ENCODE data around the gene OR2C3. TPM values are rescaled to one million over a fixed set of nuclear protein-coding genes. Genes with fewer than 3 reads are reported as not detected.
"Not testable (repeated sequence)": the region's sequence is repeated elsewhere in the genome, so short reads cannot be mapped to it uniquely, and the experiment has no call there.

The OR2C3 gene
- under 0.01 TPM in 1 of 2 replicates, not detected in the other for total RNA-seq

- DNase-seq, result no peak
Measured at GRCh38 chr1:247536340-247536739, at the start of gene OR2C3. Gene OR2C3 (minus strand): TSS chr1:247536440. CDS start chr1:247532511, 3,929 bp downstream.

DNA sequence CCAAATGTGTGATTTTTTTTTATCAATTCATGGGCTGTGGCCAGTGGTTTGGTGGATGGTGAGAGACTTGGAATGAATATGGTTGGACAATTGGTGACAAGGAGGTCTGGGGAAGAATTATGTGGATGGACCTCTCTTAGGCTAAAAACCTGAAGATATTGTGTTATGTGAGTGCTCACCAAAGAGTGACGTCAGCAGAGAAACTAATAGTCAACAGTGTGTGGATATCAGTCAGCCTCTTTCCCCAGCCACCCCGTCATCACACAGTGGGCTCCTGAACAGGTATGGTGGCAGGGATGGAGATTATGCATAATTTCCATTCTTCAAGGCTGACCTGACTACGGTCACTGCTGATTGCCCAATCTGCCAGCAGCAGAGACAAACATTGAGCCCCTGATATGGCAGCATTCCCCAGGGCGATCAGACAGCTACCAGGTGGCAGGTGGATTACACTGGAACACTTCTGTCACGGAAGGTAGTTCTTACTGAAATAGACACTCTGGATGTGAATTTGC lies 42.8 kb upstream of the OR2C3 start:
- DNase-seq, result no peak

- no peak for DNase-seq
Measured at GRCh38 chr1:247576514-247576913, 40.3 kb upstream of the OR2C3 start.

GRCh38 chr1:247574664-247575063 lies 38.4 kb upstream of the OR2C3 start:
- DNase-seq, result no peak

GRCh38 chr1:247574236-247574635 lies 38.0 kb upstream of the OR2C3 start:
- no peak for DNase-seq

DNA sequence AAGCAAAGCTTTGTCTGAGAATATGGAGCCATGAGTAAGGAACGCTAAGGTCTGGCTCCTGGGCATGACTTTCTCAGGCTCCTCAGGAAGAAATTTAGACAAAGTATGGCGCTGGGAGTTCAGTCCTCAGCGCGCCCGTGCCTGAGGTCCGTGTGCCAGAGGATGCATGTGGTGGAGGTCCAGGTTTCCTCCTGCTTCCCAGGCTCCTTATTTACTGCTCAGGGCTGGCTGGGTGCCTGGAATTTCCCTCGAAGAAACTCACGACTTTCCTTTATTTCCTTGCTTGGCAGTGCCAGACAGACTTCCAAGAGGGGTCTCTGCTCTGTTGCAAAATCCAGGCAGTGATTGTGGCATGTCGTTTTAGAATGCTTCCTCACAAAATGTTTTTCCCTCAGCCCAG lies 26.0 kb upstream of the OR2C3 start:
- no peak for DNase-seq

DNA sequence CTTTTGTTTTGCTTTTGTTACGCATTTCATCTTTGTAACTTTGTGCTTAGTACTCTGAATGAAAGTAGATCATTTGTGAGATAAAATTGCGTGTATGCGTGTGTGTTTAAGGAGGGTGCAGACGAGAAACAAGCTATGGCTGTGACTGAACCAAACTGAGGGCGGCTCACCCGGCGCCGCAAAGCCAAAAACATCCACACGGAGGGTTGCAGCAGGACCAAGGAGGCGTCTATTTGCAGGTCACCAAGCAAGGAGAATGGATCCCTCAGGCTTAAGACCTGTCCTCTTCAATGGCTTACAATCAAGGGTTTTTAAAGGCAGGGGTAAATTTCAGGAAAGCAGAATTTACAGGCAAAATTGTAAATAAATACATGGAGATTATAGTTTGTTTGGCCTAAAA lies 25.5 kb upstream of the OR2C3 start:
- DNase-seq, result no peak

- DNase-seq, result no peak
Measured at GRCh38 chr1:247557926-247558674, 21.9 kb upstream of the OR2C3 start.

- DNase-seq, result no peak
Measured at GRCh38 chr1:247552231-247552630, 16.0 kb upstream of the OR2C3 start.

GRCh38 chr1:247551721-247552120 lies 15.5 kb upstream of the OR2C3 start:
- no peak for DNase-seq

DNA sequence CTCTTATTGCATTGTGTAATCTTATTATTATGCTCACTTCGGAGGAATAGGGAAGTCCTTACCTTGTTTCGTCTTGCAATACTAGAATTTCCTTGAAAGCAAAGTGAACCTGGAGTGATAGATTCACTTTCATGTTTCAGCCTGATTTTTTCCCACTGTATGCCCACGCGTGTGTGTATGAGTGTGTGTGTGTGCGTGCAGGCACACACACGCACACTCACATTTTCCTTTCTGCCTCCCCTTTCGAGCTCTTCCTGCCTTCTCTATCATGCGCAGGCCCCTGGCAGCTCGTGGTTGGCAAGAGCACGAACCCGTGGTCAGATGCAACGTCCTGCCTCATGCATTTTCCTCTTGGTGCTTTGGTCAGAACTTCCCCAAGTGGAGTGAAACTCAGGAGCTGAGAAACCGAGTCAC lies 12.5 kb upstream of the OR2C3 start, which contains the start of gene GCSAML:
Gene GCSAML, plus strand, starts transcription at position 366 of the 414 bp plus-strand sequence. CDS start 58 bp downstream, outside the sequence.
- DNase-seq, result no peak

- no peak for DNase-seq
Measured at GRCh38 chr1:247548092-247548491, 11.9 kb upstream of the OR2C3 start.

DNA sequence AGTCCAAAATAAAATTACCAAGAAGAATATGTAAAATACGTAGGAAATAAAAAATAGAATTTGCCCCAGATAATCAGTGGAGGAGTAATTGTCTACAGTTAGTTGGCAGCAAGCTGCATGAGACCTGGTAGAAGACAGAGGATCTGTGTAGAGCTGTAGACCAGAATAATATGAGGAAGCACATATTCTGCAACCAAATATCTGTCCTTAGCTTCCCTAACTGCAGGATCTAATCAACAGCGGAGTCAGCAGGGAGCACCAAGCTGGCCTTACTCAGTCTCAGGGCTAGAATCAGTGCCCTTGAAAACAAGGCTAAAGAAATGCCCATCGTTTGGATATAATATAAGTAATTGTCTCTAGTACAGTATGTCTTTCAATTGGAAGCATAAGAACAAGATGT lies 6.6 kb upstream of the OR2C3 start:
- DNase-seq, result no peak

DNA sequence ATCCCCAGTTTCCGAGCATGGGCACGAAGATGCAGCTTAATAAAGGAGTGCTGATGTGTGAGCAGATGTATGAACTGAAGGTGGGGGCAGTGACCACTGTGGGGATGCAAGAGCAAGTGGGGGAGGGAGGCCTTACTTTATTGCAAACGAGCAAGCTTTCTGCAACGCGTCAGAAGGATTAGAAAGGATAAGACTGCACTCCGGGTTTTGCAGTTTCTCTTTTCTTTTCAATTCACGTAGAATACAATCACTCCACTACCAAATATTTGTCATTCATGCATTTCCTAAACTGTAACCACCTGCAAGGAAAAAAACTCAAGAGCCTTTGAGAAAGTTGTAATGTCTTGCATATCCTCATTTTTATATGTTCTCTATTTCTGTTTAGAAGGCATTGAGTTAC lies 4.3 kb upstream of the OR2C3 start:
- no peak for DNase-seq

DNA sequence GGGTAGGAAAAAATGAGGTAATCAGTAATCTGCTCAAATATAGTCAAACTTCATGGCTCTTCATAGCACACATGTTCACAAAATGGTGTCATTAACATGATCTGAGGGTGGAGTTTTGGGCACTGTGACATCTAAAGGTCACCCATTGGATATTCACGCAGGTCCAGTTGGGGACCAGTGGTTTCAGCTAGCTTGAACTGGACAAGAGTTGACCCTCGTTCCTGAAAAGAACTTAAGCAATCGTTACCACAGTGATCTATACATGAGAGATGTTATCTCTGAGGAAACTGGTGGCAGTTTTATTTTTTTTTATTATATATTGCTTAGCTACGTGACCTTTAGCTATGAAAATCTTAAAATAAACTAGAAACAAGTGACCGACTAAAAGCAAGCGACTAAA lies 3.0 kb upstream of the OR2C3 start:
- DNase-seq, result no peak

GRCh38 chr1:247538561-247538960 lies 2.3 kb upstream of the OR2C3 start:
- DNase-seq, result no peak

DNA sequence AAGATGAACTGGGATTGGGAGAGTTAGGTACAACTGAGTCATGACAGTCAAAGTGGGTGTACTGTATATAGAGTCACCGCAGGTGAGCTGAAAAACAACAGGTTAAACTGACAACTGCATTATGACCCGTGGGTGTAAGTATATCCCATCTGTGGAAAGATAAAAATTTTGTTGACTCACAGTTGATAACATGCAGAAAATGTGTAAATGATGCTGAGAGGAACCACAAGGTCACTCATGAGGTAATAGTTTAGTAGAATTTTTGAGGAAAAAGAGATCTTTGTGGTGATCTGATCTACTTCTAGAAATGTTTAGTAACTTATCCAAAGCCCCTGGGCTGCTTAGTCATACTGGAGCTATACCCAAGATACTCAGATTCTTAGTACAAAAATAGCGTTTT lies 838 bp downstream of the OR2C3 start:
- DNase-seq, result no peak

DNA sequence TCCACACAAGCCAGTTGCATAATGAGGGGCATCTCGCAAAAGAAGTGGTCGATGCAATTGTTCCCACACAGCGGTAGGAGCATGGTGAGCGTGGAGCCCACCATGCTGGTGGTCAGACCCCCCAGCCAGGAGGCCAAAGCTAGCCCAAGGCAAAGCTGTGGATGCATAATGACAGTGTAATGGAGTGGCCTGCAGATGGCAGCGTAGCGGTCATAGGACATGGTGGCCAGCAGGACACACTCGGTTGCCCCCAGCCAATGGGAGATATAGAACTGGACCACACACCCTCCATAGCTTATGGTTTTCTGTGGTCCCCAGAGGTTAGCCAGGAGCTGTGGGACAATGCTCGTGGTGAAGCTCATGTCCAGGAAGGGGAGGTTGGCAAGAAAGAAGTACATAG lies 4.3 kb downstream of the OR2C3 start:
- no peak for DNase-seq

- DNase-seq, result no peak
Measured at GRCh38 chr1:247530785-247531184, 5.5 kb downstream of the OR2C3 start.

- no peak for DNase-seq
Measured at GRCh38 chr1:247529771-247530355, 6.4 kb downstream of the OR2C3 start.

DNA sequence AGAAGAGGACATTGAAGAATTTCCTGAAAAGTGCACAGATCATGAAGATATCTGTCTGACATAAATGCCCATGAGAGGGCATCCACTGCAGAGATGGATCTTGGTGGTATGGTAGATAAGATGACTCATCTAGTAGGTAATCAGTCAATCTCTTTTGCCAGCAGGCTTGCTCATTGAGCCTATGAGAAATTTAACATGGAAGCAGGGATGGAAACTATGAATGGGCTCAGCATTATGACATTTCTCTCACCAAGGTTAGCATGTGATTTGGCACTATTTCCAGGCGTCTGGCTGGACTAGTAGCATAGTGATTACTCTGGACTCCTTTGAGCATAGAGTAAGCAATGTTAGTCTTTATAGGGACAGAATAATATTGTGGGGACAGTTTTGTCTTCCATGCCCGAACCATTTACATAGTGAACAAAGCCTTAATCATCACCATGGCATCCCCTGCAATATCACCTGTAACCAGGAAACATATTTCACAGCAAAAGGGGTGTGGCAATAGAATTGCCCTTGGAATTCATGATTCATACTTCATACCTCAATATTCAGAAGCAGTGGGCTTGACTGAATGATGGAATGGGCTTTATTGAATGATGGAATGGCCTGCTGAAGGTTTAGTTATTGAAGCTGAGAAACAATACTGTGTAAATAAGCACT lies 7.3 kb downstream of the OR2C3 start:
- DNase-seq, result no peak

DNA sequence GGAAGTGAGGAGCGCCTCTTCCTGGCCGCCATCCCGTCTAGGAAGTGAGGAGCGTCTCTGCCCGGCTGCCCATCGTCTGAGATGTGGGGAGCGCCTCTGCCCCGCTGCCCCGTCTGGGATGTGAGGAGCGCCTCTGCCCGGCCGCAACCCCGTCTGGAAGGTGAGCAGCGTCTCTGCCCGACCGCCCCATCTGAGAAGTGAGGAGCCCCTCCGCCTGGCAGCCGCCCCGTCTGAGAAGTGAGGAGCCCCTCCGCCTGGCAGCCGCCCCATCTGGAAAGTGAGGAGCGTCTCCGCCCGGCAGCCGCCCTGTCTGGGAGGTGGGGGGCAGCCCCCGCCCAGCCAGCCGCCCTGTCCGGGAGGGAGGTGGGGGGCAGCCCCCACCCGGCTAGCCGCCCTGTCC lies 14.4 kb downstream of the OR2C3 start:
- not testable (repeated sequence) for DNase-seq

DNA sequence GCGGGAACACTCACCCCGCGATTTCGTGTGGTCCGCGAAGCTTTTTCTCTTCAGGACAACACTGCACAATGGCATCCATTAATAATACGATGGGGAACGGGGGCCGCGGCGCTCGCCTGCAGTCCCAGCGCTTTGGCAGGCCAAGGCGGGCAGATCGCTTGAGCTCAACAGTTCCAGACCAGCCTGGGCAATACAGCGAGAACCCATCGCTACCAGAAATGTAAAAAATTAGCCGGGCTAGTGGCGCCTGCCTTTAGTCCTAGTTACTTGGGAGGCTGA lies 17.7 kb downstream of the OR2C3 start:
- no peak for DNase-seq

Data from dermis blood vessel endothelial cell (primary cell).